B cell (primary cell): Measurements from ENCODE around the gene PAGE2.

Experiments
- CTCF ChIP-seq: fragments of 200-600 bp; IDR thresholded peaks from one replicate; pipeline ENCODE4 v1.8.0; 2022; ENCODE audit warnings: antibody characterized with exemption, mild to moderate bottlenecking
- EZH2 ChIP-seq: IDR thresholded peaks from 2 replicates; pipeline ENCODE4 v1.6.1; 2012; ENCODE audit warnings: borderline replicate concordance, low read depth, mild to moderate bottlenecking, moderate library complexity, low read length; ENCODE audit not compliant: insufficient read depth, poor library complexity, severe bottlenecking

- TF ChIP-seq EZH2, result no peak
- TF ChIP-seq CTCF, result no peak
Observed at GRCh38 chrX:55111578-55112254, 22.9 kb downstream of the PAGE2 start.
